Neural cell (in vitro differentiated cells): ENCODE data around the gene PLIN1. TPM values are rescaled to one million over a fixed set of nuclear protein-coding genes. Genes with fewer than 3 reads are reported as not detected.

Experiments used
- polyA plus RNA-seq: library from polyadenylated mRNA; depleted of rRNA; stranded (reverse); fragments of >200 nt; gene quantifications from 2 replicates; pipeline ENCODE4 v1.2.3, GENCODE V29; 2014
- small RNA-seq, 3 experiments: library from RNA; depleted of rRNA; stranded (forward); fragments of <200 nt; gene quantifications; one replicate each; pipeline ENCODE3, GENCODE V24; 2012

PLIN1 gene
- polyA plus RNA-seq, 1 donor from 2014 or later = not detected

Small RNAs within 50 kb of the gene (small RNA-seq; reads per million reads assigned to genes)
- gene RNU6-132P = 0.03 to 0.33 (median 0.06) reads per million in 3 experiments

Other genes starting within 250 kb of the PLIN1 start
- 0.32 TPM in 1 of 2 replicates, not detected in the other for gene RHCG, start 182.8 kb downstream of the PLIN1 start, polyA plus RNA-seq
- gene TICRR, start 103.9 kb downstream of the PLIN1 start, polyA plus RNA-seq = 0.06 and 0.36 TPM in 2 replicates
- gene KIF7, start 23.9 kb downstream of the PLIN1 start, polyA plus RNA-seq = 5.2 and 5.6 TPM in 2 replicates
- gene PEX11A, start 11.4 kb upstream of the PLIN1 start, polyA plus RNA-seq = 13.6 and 18.1 TPM in 2 replicates
- 0.41 TPM in 1 of 2 replicates, not detected in the other for gene WDR93, start 11.4 kb upstream of the PLIN1 start, polyA plus RNA-seq
- 4.8 and 5.5 TPM in 2 replicates for gene MESP1, start 71.9 kb upstream of the PLIN1 start, polyA plus RNA-seq
- gene MESP2, start 97.0 kb upstream of the PLIN1 start, polyA plus RNA-seq = not detected in 2 replicates
- gene ANPEP, start 135.5 kb upstream of the PLIN1 start, polyA plus RNA-seq = not detected in 2 replicates
- gene AP3S2, start 214.6 kb upstream of the PLIN1 start, polyA plus RNA-seq = 47.6 and 60.5 TPM in 2 replicates
- gene ARPIN, start 233.6 kb upstream of the PLIN1 start, polyA plus RNA-seq = 2.7 and 3.5 TPM in 2 replicates